ENCODE results near the gene GOLT1B. TPM values are rescaled to one million over a fixed set of nuclear protein-coding genes. Genes with fewer than 3 reads are reported as not detected.
A peak's percentile ranks its signal among the peaks of the same experiment; 100 is the strongest.

The GOLT1B gene
- total and polyA plus RNA-seq, 7 experiments from 2014 or later: 20.8 to 42.5 (median 31.6) TPM

DNA sequence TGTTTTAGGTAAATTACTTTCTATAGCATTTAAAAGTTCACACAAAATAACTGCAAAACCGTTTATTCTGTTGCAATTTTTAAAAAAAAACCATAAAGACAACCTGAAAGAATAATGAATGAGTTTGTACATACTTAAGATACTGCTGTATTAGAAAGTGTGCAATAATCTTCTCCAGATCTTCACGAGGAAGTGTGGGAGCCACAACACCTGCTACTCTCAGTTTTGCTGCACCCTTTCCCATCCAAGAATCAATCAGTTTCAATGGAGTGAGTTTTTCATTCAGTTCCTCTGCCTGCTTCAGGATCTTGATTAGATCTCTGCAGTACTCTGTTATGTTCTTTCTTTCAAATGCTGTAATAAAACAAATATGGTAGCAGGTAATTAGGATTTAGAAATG lies 30.3 kb upstream of the GOLT1B start:
- peaks cover 4 to 41% (median 35%) of the 10 kb centered on the region in 5 donors for H3K36me3 Mint-ChIP-seq
- H3K4me1 ChIP-seq (ENCODE audit: control insufficient read depth in 2 of 2, insufficient read depth in 2 of 2, low read length in 2 of 2): no peaks in the 10 kb centered on the region
- peaks cover 0 to 2% (median 0%) of the 10 kb centered on the region in 11 donors for H3K9me3 Mint-ChIP-seq
- peak overlapping the region in 5 of 9 donors; percentile 8 to 56 (median 52) for H3K27ac Mint-ChIP-seq
- ATAC-seq: no peak
- ChIA-PET POLR2A (no interaction called here), CTCF (no interaction called here)
- H3K4me1 Mint-ChIP-seq: peaks cover 0 to 17% (median 4%) of the 10 kb centered on the region in 7 donors
- no peaks in the 10 kb centered on the region for H3K9me3 ChIP-seq (ENCODE audit: control insufficient read depth in 2 of 3, low read length in 3 of 3)
- DNase-seq: no peak
- H3K4me3 Mint-ChIP-seq: no peak overlapping the region
- no peaks in the 10 kb centered on the region for H3K27me3 ChIP-seq (ENCODE audit: control insufficient read depth in 2 of 2, insufficient read depth in 2 of 2, low read length in 2 of 2)
- intact Hi-C loops (cut with micrococcal nuclease): loop anchor here in 1 of 2 donors (5.0 kb wide), 1 partner anchor 171 kb away; no protein-coding TSS in a partner anchor
- H3K27me3 Mint-ChIP-seq: no peaks in the 10 kb centered on the region
- H3K36me3 ChIP-seq (ENCODE audit: control insufficient read depth in 2 of 3, insufficient read depth in 3 of 3, low read length in 3 of 3): peaks cover 7 to 54% (median 9%) of the 10 kb centered on the region in 3 experiments
- H3K27ac ChIP-seq (ENCODE audit: low read depth, low read length): no peak overlapping the region
- H3K4me3 ChIP-seq (ENCODE audit: low read length): no peak overlapping the region

DNA sequence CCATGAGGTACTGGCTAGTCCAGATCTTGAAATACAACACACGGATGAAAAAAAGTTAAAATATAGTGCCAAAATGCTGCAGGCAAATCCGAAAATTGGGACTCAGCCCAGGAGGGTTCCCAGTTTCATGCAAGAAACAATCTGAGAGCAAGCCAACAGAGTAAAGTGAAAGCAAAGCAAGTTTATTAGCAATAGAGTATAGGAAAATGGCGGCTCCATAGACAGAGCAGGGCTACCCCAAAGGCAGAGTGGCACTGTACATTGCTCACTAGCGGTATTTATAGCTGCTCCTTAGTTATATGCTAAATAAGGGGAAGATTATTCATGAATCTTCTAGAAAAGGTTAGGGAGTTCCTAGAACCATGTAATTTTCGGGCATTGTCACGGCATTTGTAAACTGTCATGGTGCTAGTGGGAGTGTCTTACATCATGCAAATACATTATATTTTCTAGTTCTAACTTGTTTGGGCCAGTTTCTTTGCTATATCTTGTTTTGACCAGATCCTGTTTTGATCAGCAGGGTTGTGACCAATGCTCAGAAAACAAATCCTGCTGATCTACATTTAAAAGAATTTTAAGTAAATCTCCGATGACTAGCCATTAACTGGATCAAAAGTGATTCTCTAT lies 29.3 kb upstream of the GOLT1B start:
- peaks cover 4 to 40% (median 32%) of the 10 kb centered on the region in 5 donors for H3K36me3 Mint-ChIP-seq
- Histone ChIP-seq H3K4me3 (ENCODE audit: low read length) (no peak overlapping the region), H3K27ac (ENCODE audit: low read depth, low read length) (no peak overlapping the region), H3K9me3 (ENCODE audit: control insufficient read depth in 2 of 3, low read length in 3 of 3) (no peaks in the 10 kb centered on the region), H3K4me1 (ENCODE audit: control insufficient read depth in 2 of 2, insufficient read depth in 2 of 2, low read length in 2 of 2) (no peaks in the 10 kb centered on the region), H3K36me3 (ENCODE audit: control insufficient read depth in 2 of 3, insufficient read depth in 3 of 3, low read length in 3 of 3) (peaks cover 7 to 57% (median 9%) of the 10 kb centered on the region in 3 experiments), H3K27me3 (ENCODE audit: control insufficient read depth in 2 of 2, insufficient read depth in 2 of 2, low read length in 2 of 2) (no peaks in the 10 kb centered on the region)
- intact Hi-C loops (cut with micrococcal nuclease): loop anchor here (1.0 to 5.0 kb wide), 2 partner anchors 8 to 170 kb away; no protein-coding TSS in a partner anchor
- no peak for DNase-seq
- CTCF ChIA-PET: no interaction called here
- no peak for ATAC-seq
- H3K9me3 Mint-ChIP-seq: peaks cover 0 to 2% (median 0%) of the 10 kb centered on the region in 11 donors
- H3K4me1 Mint-ChIP-seq: peaks cover 0 to 16% (median 0%) of the 10 kb centered on the region in 7 donors
- no peaks in the 10 kb centered on the region for H3K27me3 Mint-ChIP-seq
- peak overlapping the region in 5 of 9 donors; percentile 3 to 48 (median 38) for H3K27ac Mint-ChIP-seq
- POLR2A ChIA-PET: no interaction called here
- H3K4me3 Mint-ChIP-seq: no peak overlapping the region

DNA sequence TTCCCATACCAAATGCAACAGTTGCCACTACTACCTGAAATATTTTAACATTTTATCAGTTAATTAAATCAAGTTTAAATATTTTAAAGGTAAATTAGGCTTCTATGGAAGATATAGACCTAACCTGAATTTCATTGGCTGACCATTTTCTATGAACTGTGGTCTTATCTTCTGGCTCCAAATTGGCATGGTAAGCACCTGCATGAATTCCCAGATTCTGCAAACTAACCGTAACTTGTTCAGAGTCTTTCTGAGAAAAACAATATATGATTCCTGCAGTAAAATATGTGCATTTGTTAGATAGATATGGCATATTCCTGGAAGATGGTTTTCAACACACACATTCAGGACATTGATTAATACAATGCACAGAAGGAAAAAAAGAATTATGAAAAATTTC lies 26.0 kb upstream of the GOLT1B start:
- H3K36me3 Mint-ChIP-seq: peaks cover 4 to 23% (median 21%) of the 10 kb centered on the region in 5 donors

DNA sequence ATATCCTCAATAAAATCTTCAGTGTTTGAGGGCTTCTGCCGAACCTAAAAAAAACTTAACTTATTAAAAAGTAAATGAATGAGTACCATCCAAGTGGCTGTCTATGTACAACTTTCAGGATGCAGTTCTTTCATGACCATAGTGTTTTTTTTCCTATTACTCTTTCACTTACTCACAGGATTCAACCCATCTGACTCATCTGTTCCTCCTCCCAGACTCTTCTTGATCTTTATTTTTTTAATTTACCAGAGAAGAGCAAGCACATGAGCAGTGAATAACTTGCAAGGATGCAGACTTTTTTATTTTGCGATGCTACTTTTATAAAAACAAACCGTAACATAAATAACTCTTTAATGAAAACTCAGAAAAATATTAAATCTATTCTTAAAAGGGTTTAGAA lies 24.6 kb upstream of the GOLT1B start:
- DNase-seq (no peak), ATAC-seq (no peak)
- POLR2A ChIA-PET: no interaction called here
- H3K4me3 ChIP-seq (ENCODE audit: low read length): no peak overlapping the region
- CTCF ChIA-PET: no interaction called here
- intact Hi-C loops (cut with micrococcal nuclease): loop anchor here (2.0 kb wide), 2 partner anchors 24 to 180 kb away; partner anchors contain the start of genes GOLT1B (in 1 of the 2) and RECQL (in 1 of the 2)
- H3K36me3 ChIP-seq (ENCODE audit: control insufficient read depth in 2 of 3, insufficient read depth in 3 of 3, low read length in 3 of 3): peaks cover 6 to 75% (median 17%) of the 10 kb centered on the region in 3 experiments
- no peak overlapping the region for H3K4me3 Mint-ChIP-seq
- H3K4me1 ChIP-seq (ENCODE audit: control insufficient read depth in 2 of 2, insufficient read depth in 2 of 2, low read length in 2 of 2): no peaks in the 10 kb centered on the region
- H3K27ac ChIP-seq (ENCODE audit: low read depth, low read length): no peak overlapping the region
- H3K4me1 Mint-ChIP-seq: peaks cover 0 to 15% (median 0%) of the 10 kb centered on the region in 7 donors
- H3K9me3 ChIP-seq (ENCODE audit: control insufficient read depth in 2 of 3, low read length in 3 of 3): no peaks in the 10 kb centered on the region
- no peaks in the 10 kb centered on the region for H3K27me3 ChIP-seq (ENCODE audit: control insufficient read depth in 2 of 2, insufficient read depth in 2 of 2, low read length in 2 of 2)
- H3K27me3 Mint-ChIP-seq: no peaks in the 10 kb centered on the region
- peaks cover 4 to 19% (median 15%) of the 10 kb centered on the region in 5 donors for H3K36me3 Mint-ChIP-seq
- peaks cover 0 to 2% (median 0%) of the 10 kb centered on the region in 11 donors for H3K9me3 Mint-ChIP-seq
- peak overlapping the region in 3 of 9 donors; percentile 39 to 73 (median 46) for H3K27ac Mint-ChIP-seq

More for the DNA sequence above, 26.0 kb upstream of the GOLT1B start:
- H3K27me3 Mint-ChIP-seq: no peaks in the 10 kb centered on the region
- peaks cover 0 to 18% (median 0%) of the 10 kb centered on the region in 7 donors for H3K4me1 Mint-ChIP-seq
- H3K27ac ChIP-seq (ENCODE audit: low read depth, low read length): no peak overlapping the region
- H3K4me3 Mint-ChIP-seq: no peak overlapping the region
- peaks cover 3 to 70% (median 17%) of the 10 kb centered on the region in 3 experiments for H3K36me3 ChIP-seq (ENCODE audit: control insufficient read depth in 2 of 3, insufficient read depth in 3 of 3, low read length in 3 of 3)
- H3K27me3 ChIP-seq (ENCODE audit: control insufficient read depth in 2 of 2, insufficient read depth in 2 of 2, low read length in 2 of 2): no peaks in the 10 kb centered on the region
- DNase-seq (no peak), ATAC-seq (no peak)
- intact Hi-C loops (cut with micrococcal nuclease): no loop called here
- ChIA-PET POLR2A (no interaction called here), CTCF (no interaction called here)
- H3K4me1 ChIP-seq (ENCODE audit: control insufficient read depth in 2 of 2, insufficient read depth in 2 of 2, low read length in 2 of 2): no peaks in the 10 kb centered on the region
- no peaks in the 10 kb centered on the region for H3K9me3 ChIP-seq (ENCODE audit: control insufficient read depth in 2 of 3, low read length in 3 of 3)
- H3K9me3 Mint-ChIP-seq: peaks cover 0 to 2% (median 0%) of the 10 kb centered on the region in 11 donors
- H3K27ac Mint-ChIP-seq: peak overlapping the region in 1 of 9 donors; percentile 41
- no peak overlapping the region for H3K4me3 ChIP-seq (ENCODE audit: low read length)

DNA sequence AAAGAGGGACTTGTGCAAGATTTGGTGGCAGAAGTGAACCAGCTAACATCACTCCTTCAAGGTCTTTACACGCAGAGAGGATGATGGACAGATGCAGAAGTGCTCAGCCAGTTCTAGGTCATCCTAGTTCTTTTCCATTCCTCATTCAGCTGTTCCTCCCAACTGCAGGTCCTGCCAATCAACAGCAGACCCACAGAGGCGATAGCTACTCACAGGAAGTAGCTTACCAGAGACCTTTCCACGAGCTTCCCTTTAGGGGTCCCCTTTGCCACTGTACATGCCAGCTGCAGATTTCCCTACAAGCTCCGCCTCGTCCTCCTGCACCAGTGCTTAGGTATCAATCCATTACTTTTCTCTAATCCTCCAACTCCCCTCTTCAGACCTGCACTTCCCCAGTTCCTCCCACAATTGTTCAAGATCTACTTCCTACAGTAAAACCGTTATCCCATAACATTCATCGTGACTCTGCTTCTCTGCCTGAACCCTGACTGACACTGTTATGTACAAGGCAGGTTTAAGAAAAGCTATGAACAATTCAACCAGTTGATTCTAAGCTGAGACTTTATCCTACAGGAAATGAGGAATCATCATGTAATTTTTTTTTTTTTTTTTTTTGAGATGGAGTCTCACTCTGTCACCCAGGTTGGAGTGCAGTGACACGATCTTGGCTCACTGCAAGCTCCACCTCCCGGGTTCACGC lies 22.7 kb upstream of the GOLT1B start:
- Histone ChIP-seq H3K27ac (ENCODE audit: low read depth, low read length) (no peak overlapping the region), H3K4me3 (ENCODE audit: low read length) (no peak overlapping the region), H3K27me3 (ENCODE audit: control insufficient read depth in 2 of 2, insufficient read depth in 2 of 2, low read length in 2 of 2) (no peaks in the 10 kb centered on the region), H3K4me1 (ENCODE audit: control insufficient read depth in 2 of 2, insufficient read depth in 2 of 2, low read length in 2 of 2) (no peaks in the 10 kb centered on the region), H3K36me3 (ENCODE audit: control insufficient read depth in 2 of 3, insufficient read depth in 3 of 3, low read length in 3 of 3) (peaks cover 10 to 68% (median 14%) of the 10 kb centered on the region in 3 experiments), H3K9me3 (ENCODE audit: control insufficient read depth in 2 of 3, low read length in 3 of 3) (no peaks in the 10 kb centered on the region)
- no peak overlapping the region for H3K4me3 Mint-ChIP-seq
- H3K27ac Mint-ChIP-seq: peak overlapping the region in 1 of 9 donors; percentile 3
- DNase-seq (no peak), ATAC-seq (peak; percentile 22)
- ChIA-PET CTCF (interaction anchor here (1.0 kb wide), 1 partner anchor 202 kb away, joined by 5 read pairs; no protein-coding TSS in a partner anchor), POLR2A (interaction anchor here (0.5 to 0.9 kb wide), 2 partner anchors 20 to 41 kb away, joined by 3 to 4 read pairs; partner anchors contain the start of gene PYROXD1)
- no peaks in the 10 kb centered on the region for H3K9me3 Mint-ChIP-seq
- no peaks in the 10 kb centered on the region for H3K27me3 Mint-ChIP-seq
- intact Hi-C loops (cut with micrococcal nuclease): no loop called here
- peaks cover 0 to 13% (median 4%) of the 10 kb centered on the region in 5 donors for H3K36me3 Mint-ChIP-seq
- peaks cover 0 to 11% (median 0%) of the 10 kb centered on the region in 7 donors for H3K4me1 Mint-ChIP-seq

DNA sequence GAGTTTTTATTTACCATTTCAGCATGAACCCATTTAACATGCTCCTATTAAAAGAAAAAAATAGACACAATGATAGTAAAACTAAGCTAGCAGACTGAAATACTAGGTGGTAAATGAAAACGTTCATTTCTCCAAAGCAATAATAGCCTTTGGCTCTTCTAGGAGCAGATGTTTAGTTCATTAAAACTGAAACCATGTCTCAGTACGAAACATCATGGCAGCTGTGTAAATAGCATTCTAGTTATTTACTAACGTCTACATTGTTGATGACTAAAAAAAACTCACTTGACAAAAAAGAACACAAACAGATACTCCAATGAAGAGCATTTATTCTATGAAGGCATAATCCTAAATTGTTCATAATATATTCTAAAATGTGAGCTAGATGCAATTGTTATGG lies 18.1 kb upstream of the GOLT1B start:
- CTCF ChIA-PET: no interaction called here

More for the DNA sequence above, 18.1 kb upstream of the GOLT1B start:
- Histone ChIP-seq H3K27me3 (ENCODE audit: control insufficient read depth in 2 of 2, insufficient read depth in 2 of 2, low read length in 2 of 2) (no peaks in the 10 kb centered on the region), H3K27ac (ENCODE audit: low read depth, low read length) (no peak overlapping the region), H3K9me3 (ENCODE audit: control insufficient read depth in 2 of 3, low read length in 3 of 3) (no peaks in the 10 kb centered on the region), H3K4me3 (ENCODE audit: low read length) (no peak overlapping the region), H3K36me3 (ENCODE audit: control insufficient read depth in 2 of 3, insufficient read depth in 3 of 3, low read length in 3 of 3) (peaks cover 5 to 47% (median 12%) of the 10 kb centered on the region in 3 experiments), H3K4me1 (ENCODE audit: control insufficient read depth in 2 of 2, insufficient read depth in 2 of 2, low read length in 2 of 2) (no peaks in the 10 kb centered on the region)
- DNase-seq: no peak
- Mint-ChIP-seq H3K27ac (no peak overlapping the region), H3K27me3 (no peaks in the 10 kb centered on the region), H3K36me3 (peaks cover 7 to 17% (median 9%) of the 10 kb centered on the region in 5 donors), H3K4me3 (no peak overlapping the region), H3K9me3 (no peaks in the 10 kb centered on the region), H3K4me1 (peaks cover 0 to 13% (median 5%) of the 10 kb centered on the region in 7 donors)
- intact Hi-C loops (cut with micrococcal nuclease): no loop called here
- POLR2A ChIA-PET: interaction anchor here (0.6 to 0.8 kb wide), 2 partner anchors 18 to 35 kb away, joined by 3 to 4 read pairs; partner anchors contain the start of genes GOLT1B and RECQL
- no peak for ATAC-seq
